Calu3 (cell line): Measurements from ENCODE around the gene PAK4. TPM values are rescaled to one million over a fixed set of nuclear protein-coding genes. Genes with fewer than 3 reads are reported as not detected.

Experiments
- BruUV-seq: library from RNA; stranded (reverse); fragments of 400-500 nt; replicated peaks from 2 replicates; lab custom pipeline; 2021; lab: Mats Ljungman, UMichigan
- CTCF ChIA-PET: fragments of 300-600 bp; sonication (Branson Sonifier 250); formaldehyde crosslinking; loops from one replicate; lab custom pipeline; 2022; ENCODE audit warnings: antibody characterized with exemption; lab: Charles Lee
- DNase-seq: peaks from one replicate; pipeline ENCODE4 v3.0.0; 2022
- H3K27ac Mint-ChIP-seq: one replicate; pipeline ENCODE4 v1.8.0; 2022; ENCODE audit warnings: mixed read lengths; ENCODE audit not compliant: unreplicated experiment
- H3K27me3 Mint-ChIP-seq: one replicate; pipeline ENCODE4 v1.8.0; 2022; ENCODE audit warnings: mixed read lengths; ENCODE audit not compliant: unreplicated experiment
- H3K36me3 Mint-ChIP-seq: one replicate; pipeline ENCODE4 v1.8.0; 2022; ENCODE audit warnings: mild to moderate bottlenecking, moderate library complexity, mixed read lengths; ENCODE audit not compliant: insufficient read depth, unreplicated experiment
- H3K4me1 Mint-ChIP-seq: one replicate; pipeline ENCODE4 v1.8.0; 2022; ENCODE audit warnings: mild to moderate bottlenecking, low read depth, mixed read lengths; ENCODE audit not compliant: unreplicated experiment
- H3K4me3 Mint-ChIP-seq: one replicate; pipeline ENCODE4 v1.8.0; 2022; ENCODE audit warnings: mild to moderate bottlenecking, low read depth, moderate library complexity, mixed read lengths; ENCODE audit not compliant: unreplicated experiment
- H3K9me3 Mint-ChIP-seq: one replicate; pipeline ENCODE4 v1.8.0; 2022; ENCODE audit warnings: low read depth, mixed read lengths; ENCODE audit not compliant: unreplicated experiment
- CTCF ChIP-seq: fragments of 200-600 bp; IDR thresholded peaks from one replicate; pipeline ENCODE4 v1.8.0; 2022; ENCODE audit warnings: antibody characterized with exemption; ENCODE audit not compliant: unreplicated experiment
- intact Hi-C: fragments of 100-400 bp; cut with micrococcal nuclease; formaldehyde crosslinking; loops from one replicate; pipeline ENCODE4 v1.10.0; 2022; ENCODE audit not compliant: unreplicated experiment
- total RNA-seq: library from RNA; stranded (reverse); gene quantifications from 2 replicates; pipeline ENCODE4 v1.2.3, GENCODE V29; 2022

The PAK4 gene
- total RNA-seq, 1 experiment from 2014 or later: 75.7 TPM

DNA sequence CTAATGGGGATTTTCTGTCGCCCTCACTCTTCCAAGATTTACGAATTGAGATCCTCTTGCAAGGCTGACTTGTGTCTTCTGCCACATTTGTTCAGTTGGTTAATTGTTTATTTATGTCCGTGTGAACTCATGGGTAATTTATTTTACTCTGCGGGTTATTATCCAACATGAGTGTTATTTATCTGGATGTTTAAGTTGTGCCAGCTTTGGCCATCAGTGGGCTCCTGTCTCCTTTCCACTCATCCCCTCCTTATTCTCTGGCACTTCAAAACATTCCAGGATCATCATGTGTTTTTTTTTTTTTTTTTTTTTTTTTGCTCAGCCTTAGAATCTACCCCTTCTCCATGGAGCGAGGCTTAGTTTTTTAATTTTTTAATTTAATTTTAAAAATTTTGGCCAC lies 22.4 kb upstream of the PAK4 start:
- Mint-ChIP-seq H3K27ac (no peak overlapping the region), H3K4me3 (no peak overlapping the region), H3K4me1 (no peaks in the 10 kb centered on the region), H3K9me3 (no peaks in the 10 kb centered on the region), H3K27me3 (no peaks in the 10 kb centered on the region), H3K36me3 (peaks cover 11% of the 10 kb centered on the region)
- no peak for TF ChIP-seq CTCF
- intact Hi-C loops: no loop called here
- no peak for DNase-seq
- BruUV-seq: no TSS peak
- CTCF ChIA-PET: interaction anchor here (0.7 to 0.8 kb wide), 2 partner anchors 12 to 92 kb away, joined by 3 to 4 read pairs; no protein-coding TSS in a partner anchor

- CTCF ChIA-PET: no interaction called here
- H3K9me3 Mint-ChIP-seq: no peaks in the 10 kb centered on the region
- BruUV-seq: no TSS peak
- no peak overlapping the region for H3K27ac Mint-ChIP-seq
- H3K4me1 Mint-ChIP-seq: no peaks in the 10 kb centered on the region
- H3K4me3 Mint-ChIP-seq: no peak overlapping the region
- intact Hi-C loops: no loop called here
- DNase-seq: no peak
- H3K27me3 Mint-ChIP-seq: no peaks in the 10 kb centered on the region
- peaks cover 10% of the 10 kb centered on the region for H3K36me3 Mint-ChIP-seq
- no peak for TF ChIP-seq CTCF
Measured at GRCh38 chr19:39104186-39104596, 21.4 kb upstream of the PAK4 start.

DNA sequence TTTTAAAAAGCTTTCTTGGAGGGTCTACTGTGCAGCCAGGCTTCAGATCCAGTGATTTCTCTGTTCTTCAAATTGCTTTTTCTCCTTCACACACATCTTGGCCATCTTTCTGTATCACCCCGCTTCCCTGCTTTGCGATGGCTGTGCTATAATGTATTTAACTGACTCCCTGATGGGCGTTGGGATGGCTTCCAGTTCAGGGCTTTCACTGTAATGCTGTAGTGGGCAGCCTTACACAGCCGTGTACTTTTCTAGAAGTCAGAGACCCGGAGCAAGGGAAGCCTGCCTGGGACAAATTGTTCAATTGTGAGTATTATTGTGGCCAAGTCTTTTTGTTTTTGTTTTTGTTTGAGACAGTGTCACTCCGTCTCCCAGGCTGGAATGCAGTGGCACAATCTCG lies 19.4 kb upstream of the PAK4 start:
- Mint-ChIP-seq H3K4me3 (no peak overlapping the region), H3K27me3 (no peaks in the 10 kb centered on the region), H3K9me3 (no peaks in the 10 kb centered on the region), H3K4me1 (peaks cover 10% of the 10 kb centered on the region), H3K36me3 (peaks cover 15% of the 10 kb centered on the region), H3K27ac (no peak overlapping the region)
- CTCF ChIA-PET: no interaction called here
- BruUV-seq: no TSS peak
- no peak for TF ChIP-seq CTCF
- no peak for DNase-seq
- intact Hi-C loops: no loop called here

- Mint-ChIP-seq H3K27ac (no peak overlapping the region), H3K9me3 (no peaks in the 10 kb centered on the region), H3K4me1 (peaks cover 33% of the 10 kb centered on the region), H3K36me3 (peaks cover 33% of the 10 kb centered on the region), H3K4me3 (no peak overlapping the region), H3K27me3 (no peaks in the 10 kb centered on the region)
- DNase-seq: no peak
- intact Hi-C loops: loop anchor here (1.0 to 5.0 kb wide), 2 partner anchors 57 to 219 kb away; no protein-coding TSS in a partner anchor
- BruUV-seq: no TSS peak
- CTCF ChIA-PET: interaction anchor here (0.7 kb wide), 2 partner anchors 27 to 1617 kb away, joined by 3 to 4 read pairs; no protein-coding TSS in a partner anchor
- TF ChIP-seq CTCF: no peak
Measured at GRCh38 chr19:39109641-39110040, 15.9 kb upstream of the PAK4 start.
